Measurements from ENCODE around the gene ADISSP.

ADISSP gene

DNA sequence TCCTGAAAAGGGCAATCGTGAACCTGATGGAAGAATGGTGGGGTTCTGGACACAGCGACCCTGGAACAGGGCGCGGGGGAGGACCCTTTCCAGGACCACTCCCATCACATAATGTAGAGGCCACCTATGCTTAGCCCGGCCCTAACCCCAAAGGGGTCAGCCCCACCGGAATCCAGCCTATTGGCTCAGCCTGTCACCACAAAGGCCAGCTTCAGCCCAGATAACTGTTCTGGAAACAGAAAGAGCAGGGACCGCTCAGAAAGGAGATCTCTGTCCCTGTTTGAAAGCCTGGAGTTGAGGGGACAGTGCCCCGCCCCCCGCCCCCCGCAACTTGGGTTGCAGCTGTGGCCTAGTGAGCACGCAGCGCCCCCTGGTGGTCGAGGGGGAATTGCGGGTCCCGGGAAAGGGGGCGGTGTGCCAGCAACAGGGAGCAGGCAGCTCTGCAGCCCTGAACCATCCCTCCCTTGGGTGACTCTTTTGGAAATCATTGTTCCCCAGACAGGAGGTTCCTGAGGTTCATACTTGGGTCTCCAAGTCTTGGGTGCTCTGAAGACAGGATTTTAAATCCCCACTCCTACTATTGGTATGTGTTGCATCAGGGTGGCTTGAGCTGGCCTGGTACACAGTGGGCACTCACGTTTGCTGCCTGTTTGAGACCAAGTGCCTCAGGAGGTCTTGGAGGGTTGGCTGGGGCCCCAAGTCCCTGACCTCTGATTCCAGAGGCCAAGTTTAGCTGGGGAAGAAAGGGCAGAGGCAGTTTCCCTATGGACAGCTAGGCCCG lies 56.7 kb downstream of the ADISSP start:
- peak; percentile 68 for DNase-seq

DNA sequence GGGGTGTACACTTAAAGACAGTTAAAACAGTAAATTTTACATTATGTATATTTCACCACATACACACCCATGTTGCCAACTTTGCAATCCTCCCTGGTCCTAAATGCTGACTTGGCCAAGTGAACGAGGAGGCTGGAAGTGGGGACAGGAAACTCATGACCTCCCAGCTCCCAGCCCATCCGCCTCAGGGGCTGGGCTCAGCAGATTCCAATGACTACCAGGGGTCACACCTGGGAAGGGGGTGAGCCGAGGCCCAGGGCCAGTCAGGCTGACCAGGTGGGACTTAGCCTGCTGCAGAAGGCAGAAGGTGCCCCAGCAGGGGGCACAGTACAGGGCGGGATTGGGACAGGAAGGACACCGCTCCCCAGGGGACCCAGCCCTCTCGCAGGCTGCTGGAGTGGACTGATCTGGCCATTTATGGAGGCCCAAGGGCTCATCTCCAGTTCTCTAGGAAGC lies 57.5 kb downstream of the ADISSP start:
- no peak for DNase-seq

DNA sequence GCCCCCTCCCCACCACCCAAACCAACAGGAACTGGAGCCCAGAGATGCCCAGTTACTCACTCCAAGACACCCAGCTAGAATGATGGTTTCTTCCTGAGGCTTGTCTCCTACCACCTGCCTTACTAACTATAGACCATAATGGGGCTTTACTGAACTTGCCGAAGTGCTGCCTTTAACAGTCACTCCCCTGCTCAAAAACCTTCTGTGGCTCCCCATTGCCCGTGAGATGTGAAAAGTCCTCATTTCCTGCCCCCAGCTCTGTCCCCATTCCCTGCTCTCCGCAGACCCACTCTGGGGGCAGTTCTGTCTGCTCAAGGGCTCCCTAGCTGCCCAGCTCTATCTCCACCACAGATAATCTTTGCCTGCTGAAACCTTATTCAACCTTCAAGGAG lies 60.0 kb downstream of the ADISSP start:
- no peak for DNase-seq

DNA sequence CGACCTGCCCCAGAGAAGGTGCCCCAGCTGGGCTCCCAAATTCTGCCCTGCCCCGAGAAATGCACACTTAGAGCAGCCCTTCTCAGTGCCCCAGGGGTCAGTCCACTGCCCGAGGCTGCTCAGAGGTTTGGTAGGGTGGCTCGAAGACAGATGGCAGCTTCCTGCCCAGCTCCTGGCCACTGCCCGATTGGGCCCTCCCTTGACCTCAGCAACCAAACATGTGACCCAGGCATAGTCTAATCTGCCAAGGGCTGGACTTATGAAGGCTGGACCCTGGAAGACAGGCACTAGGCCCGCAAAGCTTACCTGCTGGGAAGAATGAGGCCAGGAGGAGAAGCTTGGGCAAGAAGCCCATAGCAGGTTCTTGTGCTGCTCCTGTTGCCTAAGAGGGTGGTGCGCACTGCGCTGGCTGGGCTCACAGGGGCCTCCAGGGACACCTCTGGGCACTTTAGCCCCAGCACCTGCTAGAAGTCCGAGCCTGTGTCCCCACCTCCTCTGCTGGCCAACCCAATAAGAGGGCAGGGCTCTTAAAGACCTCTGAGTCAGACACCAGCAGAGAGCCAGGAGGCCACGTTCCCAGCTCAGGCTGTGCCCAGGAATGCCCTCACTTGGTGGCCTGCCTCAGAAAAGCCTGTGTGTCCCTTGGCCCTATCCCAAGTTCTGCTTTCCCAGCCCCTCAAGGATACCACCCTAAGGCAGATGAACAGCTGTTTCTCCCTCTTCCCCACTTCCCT lies 60.6 kb downstream of the ADISSP start:
- DNase-seq = no peak

DNA sequence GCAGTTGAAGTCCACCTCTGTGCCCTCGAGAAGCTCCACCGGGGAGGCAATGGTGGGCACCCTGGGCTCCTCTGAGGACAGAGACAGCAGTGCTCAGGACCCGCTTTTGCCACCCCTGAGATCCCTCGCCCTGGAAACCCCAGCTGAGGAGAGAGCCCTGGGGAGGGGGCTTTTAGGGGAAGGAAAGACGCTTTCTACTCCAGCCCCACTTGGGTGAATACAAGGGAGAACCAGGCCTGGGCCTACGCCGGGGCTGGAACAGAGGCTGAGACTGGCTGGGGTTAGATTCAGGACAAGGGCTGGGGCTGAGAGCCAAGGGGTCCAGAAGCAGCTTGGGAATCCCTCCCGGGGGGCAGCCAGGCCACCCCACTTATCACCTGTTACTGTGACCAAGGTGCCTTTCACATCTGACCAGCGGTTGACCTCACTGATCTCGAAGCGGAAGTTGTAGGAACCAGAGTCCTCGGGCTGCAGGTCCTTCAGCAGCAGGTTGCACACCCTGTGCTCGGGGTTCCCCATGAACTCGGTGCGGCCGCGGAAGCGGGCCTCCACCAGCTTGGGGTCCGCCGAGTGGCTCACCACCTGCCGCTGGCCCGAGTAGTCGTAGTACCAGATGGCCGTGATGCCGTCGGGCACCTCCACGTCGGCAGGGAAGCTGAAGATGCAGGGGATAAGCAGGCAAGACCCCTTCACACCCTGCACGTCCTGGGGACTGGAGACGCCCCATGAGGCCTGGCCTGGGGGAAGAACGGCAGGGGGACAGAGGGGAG lies 61.4 kb downstream of the ADISSP start:
- no peak for DNase-seq

DNA sequence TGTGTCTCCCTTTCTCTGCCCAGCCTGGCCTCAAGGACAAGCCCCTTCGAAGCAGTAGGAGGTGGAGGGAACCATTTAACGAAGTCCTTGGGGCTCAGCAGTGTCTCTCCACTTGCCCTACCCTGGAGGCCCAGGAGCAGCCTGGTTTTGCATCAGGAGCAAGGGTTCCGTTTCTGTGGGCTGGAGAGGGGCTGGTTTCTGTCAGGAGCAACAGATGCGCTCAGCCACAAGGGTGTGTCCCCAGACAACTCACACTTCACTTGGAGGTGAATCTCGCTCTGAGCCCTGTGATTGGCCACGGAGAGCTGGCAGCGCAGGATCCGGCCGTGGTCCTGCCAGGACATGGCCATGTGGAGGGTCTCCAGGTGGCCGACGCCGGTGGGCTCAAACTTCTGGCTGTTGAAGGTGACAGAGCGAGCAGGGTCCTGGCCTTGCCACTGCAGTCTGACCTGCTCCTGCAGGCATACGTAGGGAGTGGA lies 62.0 kb downstream of the ADISSP start:
- no peak for DNase-seq

DNA sequence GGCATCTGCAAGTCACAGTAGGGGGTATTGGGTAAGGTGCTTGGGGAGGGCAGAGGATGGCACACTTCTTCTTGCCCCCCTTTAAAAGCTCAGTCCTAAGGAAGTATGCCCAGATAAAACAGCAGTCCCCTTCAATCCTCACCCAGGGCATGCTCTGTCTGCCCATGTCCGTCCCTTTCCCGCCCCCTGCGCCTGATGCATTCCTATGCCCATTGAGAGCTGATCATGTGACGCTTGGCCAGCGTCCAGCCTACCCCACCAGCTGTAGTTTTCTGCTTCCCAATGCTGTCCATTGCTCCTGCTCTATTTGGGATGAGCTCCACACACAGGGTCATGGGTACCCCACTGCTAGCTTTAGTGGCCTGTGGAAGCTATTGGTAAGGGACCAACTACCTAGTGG lies 63.5 kb downstream of the ADISSP start:
- no peak for DNase-seq
